Liver (tissue), 3 donors: ENCODE data around the gene FYB1.

Experiments
- CTCF ChIP-seq: fragments of 150-350 bp; IDR thresholded peaks from 2 replicates; pipeline ENCODE4 v1.5.1; 2017; ENCODE audit warnings: improper control_type of control experiment, low read depth, low read length; ENCODE audit not compliant: missing input control
- EGR1 ChIP-seq, 2 donors: IDR thresholded peaks; 2 replicates each; pipeline ENCODE4 v1.6.1; 2016 to 2018; ENCODE audit warnings: antibody characterized with exemption in 2 of 2, low read depth in 2 of 2
- HNF4A ChIP-seq, 2 donors: conservative IDR thresholded peaks; 2 replicates each; pipeline ENCODE4 v1.6.1; 2016; ENCODE audit warnings: antibody characterized with exemption in 2 of 2, mild to moderate bottlenecking in 2 of 2
- JUND ChIP-seq, 2 donors: IDR thresholded peaks; 2 replicates each; pipeline ENCODE4 v1.6.1; 2016; ENCODE audit warnings: antibody characterized with exemption in 2 of 2
- RAD21 ChIP-seq, 2 donors: IDR thresholded peaks; 2 replicates each; pipeline ENCODE4 v1.6.1; 2016; ENCODE audit warnings: antibody characterized with exemption in 2 of 2, mild to moderate bottlenecking in 2 of 2
- REST ChIP-seq: IDR thresholded peaks from 2 replicates; pipeline ENCODE4 v1.6.1; 2016; ENCODE audit warnings: antibody characterized with exemption, mild to moderate bottlenecking
- donor health status: healthy.
- donor health status: healthy.

- TF ChIP-seq REST: no peak
- no peak for TF ChIP-seq CTCF
- no peak for TF ChIP-seq RAD21 (IDR thresholded peaks at IDR 0.05)
- no peak for TF ChIP-seq HNF4A (conservative IDR thresholded peaks at IDR 0.05)
- TF ChIP-seq JUND (IDR thresholded peaks at IDR 0.05): no peak
- TF ChIP-seq EGR1 (IDR thresholded peaks at IDR 0.05; ENCODE audit: low read depth in 2 of 2): no peak
These were observed 109.8 kb downstream of the FYB1 start for GRCh38 chr5:39109606-39110005.
